Thoracic aorta (tissue), 2 donors: Measurements from ENCODE around the gene RECK. TPM values are rescaled to one million over a fixed set of nuclear protein-coding genes. Genes with fewer than 3 reads are reported as not detected.
"Not testable (repeated sequence)": the region's sequence is repeated elsewhere in the genome, so short reads cannot be mapped to it uniquely, and the experiment has no call there.

Experiments used
- ATAC-seq: fragments of 150-250 bp; one replicate; pipeline ENCODE4 v1.8.0; 2017; ENCODE audit warnings: low read depth; ENCODE audit not compliant: insufficient number of reproducible peaks, low FRiP score
- DNase-seq: peaks from one replicate; pipeline ENCODE4 v3.0.0-alpha.2; 2020; ENCODE audit warnings: low spot score
- H3K27ac ChIP-seq, 2 donors: fragments of 200-600 bp; sonication (generic); 1 replicate in 1 of 2; 2 replicates in 1 of 2; pipeline ENCODE4 v1.5.1; 2016; ENCODE audit warnings: mild to moderate bottlenecking in 2 of 2, moderate library complexity in 2 of 2
- H3K27me3 ChIP-seq: fragments of 200-600 bp; sonication (generic); replicated peaks from 2 replicates; pipeline ENCODE4 v1.6.0; 2016; ENCODE audit warnings: mild to moderate bottlenecking; ENCODE audit not compliant: insufficient read depth
- H3K36me3 ChIP-seq: fragments of 200-600 bp; sonication (generic); one replicate; pipeline ENCODE4 v1.5.1; 2016
- H3K4me1 ChIP-seq, 2 donors: fragments of 200-600 bp; sonication (generic); 1 replicate in 1 of 2; 2 replicates in 1 of 2; pipeline versions ENCODE4 v1.5.1 to v1.6.0; 2016; ENCODE audit warnings: low read depth in 2 of 2, mild to moderate bottlenecking in 1 of 2; ENCODE audit not compliant: control insufficient read depth in 1 of 2
- H3K4me3 ChIP-seq: fragments of 200-600 bp; sonication (generic); 2 replicates; pipeline ENCODE4 v1.5.1; 2016; ENCODE audit warnings: mild to moderate bottlenecking
- H3K9me3 ChIP-seq: fragments of 200-600 bp; sonication (generic); 2 replicates; pipeline ENCODE4 v1.5.1; 2016
- CTCF ChIP-seq: fragments of 200-600 bp; sonication (generic); IDR thresholded peaks from one replicate; pipeline ENCODE4 v1.5.1; 2019; ENCODE audit warnings: antibody characterized with exemption
- total RNA-seq, 2 donors: library from RNA; depleted of rRNA; stranded (reverse); fragments of >200 nt; gene quantifications; one replicate each; pipeline versions ENCODE4 v1.1.0 to v1.2.3, GENCODE V29; 2016

Gene RECK
- total RNA-seq, 2 donors from 2014 or later, result 19.8 to 30.5 TPM

GRCh38 chr9:36080519-36080918 lies 43.8 kb downstream of the RECK start:
- TF ChIP-seq CTCF, result no peak
- no peak overlapping the region for H3K27ac ChIP-seq
- H3K4me3 ChIP-seq, result no peak overlapping the region
- H3K27me3 ChIP-seq, result no peaks in the 10 kb centered on the region
- H3K4me1 ChIP-seq, result no peaks in the 10 kb centered on the region
- no peaks in the 10 kb centered on the region for H3K36me3 ChIP-seq
- ATAC-seq (no peak), DNase-seq (no peak)
- H3K9me3 ChIP-seq, result no peaks in the 10 kb centered on the region

GRCh38 chr9:36082931-36083330 lies 46.2 kb downstream of the RECK start:
- Histone ChIP-seq H3K27ac (no peak overlapping the region), H3K9me3 (no peaks in the 10 kb centered on the region), H3K4me3 (no peak overlapping the region), H3K36me3 (no peaks in the 10 kb centered on the region), H3K27me3 (no peaks in the 10 kb centered on the region), H3K4me1 (no peaks in the 10 kb centered on the region)
- no peak for TF ChIP-seq CTCF
- ATAC-seq (no peak), DNase-seq (no peak)

GRCh38 chr9:36086442-36086841 lies 49.7 kb downstream of the RECK start:
- H3K4me3 ChIP-seq, result no peak overlapping the region
- H3K27me3 ChIP-seq, result no peaks in the 10 kb centered on the region
- no peaks in the 10 kb centered on the region for H3K9me3 ChIP-seq
- no peak for TF ChIP-seq CTCF
- ATAC-seq (no peak), DNase-seq (no peak)
- H3K36me3 ChIP-seq, result no peaks in the 10 kb centered on the region
- H3K4me1 ChIP-seq, result peaks cover 6 to 8% of the 10 kb centered on the region in 2 donors
- no peak overlapping the region for H3K27ac ChIP-seq

GRCh38 chr9:36087054-36087453 lies 50.3 kb downstream of the RECK start:
- not testable (repeated sequence) for DNase-seq, H3K27me3 ChIP-seq, H3K9me3 ChIP-seq, H3K36me3 ChIP-seq, H3K27ac ChIP-seq, H3K4me3 ChIP-seq, ATAC-seq
- peaks cover 6 to 12% of the 10 kb centered on the region in 2 donors for H3K4me1 ChIP-seq

GRCh38 chr9:36088020-36088419 lies 51.3 kb downstream of the RECK start:
- Histone ChIP-seq H3K27me3 (no peaks in the 10 kb centered on the region), H3K9me3 (no peaks in the 10 kb centered on the region), H3K36me3 (no peaks in the 10 kb centered on the region), H3K4me3 (no peak overlapping the region), H3K4me1 (peaks cover 6 to 12% of the 10 kb centered on the region in 2 donors), H3K27ac (no peak overlapping the region)
- ATAC-seq, result no peak
- TF ChIP-seq CTCF, result no peak
- no peak for DNase-seq
